HFFc6 (cell line): ENCODE data around the gene NLRP5. TPM values are rescaled to one million over a fixed set of nuclear protein-coding genes. Genes with fewer than 3 reads are reported as not detected.
"Not testable (repeated sequence)": the region's sequence is repeated elsewhere in the genome, so short reads cannot be mapped to it uniquely, and the experiment has no call there.

Source experiments
- DNase-seq: peaks from one replicate; pipeline ENCODE4 v3.0.0-alpha.2; 2018
- H3K27ac Mint-ChIP-seq: 2 replicates; pipeline ENCODE4 v1.8.0; 2020; ENCODE audit warnings: mild to moderate bottlenecking, mixed read lengths
- H3K27me3 Mint-ChIP-seq: 2 replicates; pipeline ENCODE4 v1.8.0; 2021; ENCODE audit warnings: mild to moderate bottlenecking, moderate library complexity, mixed read lengths; ENCODE audit not compliant: insufficient read depth
- H3K36me3 Mint-ChIP-seq: 2 replicates; pipeline ENCODE4 v1.8.0; 2021; ENCODE audit warnings: low read depth, mixed read lengths
- H3K4me1 Mint-ChIP-seq: 2 replicates; pipeline ENCODE4 v1.8.0; 2020; ENCODE audit warnings: low read depth, mixed read lengths
- H3K4me3 Mint-ChIP-seq: 2 replicates; pipeline ENCODE4 v1.8.0; 2020; ENCODE audit warnings: mild to moderate bottlenecking, moderate library complexity, mixed read lengths
- H3K9me3 Mint-ChIP-seq: 2 replicates; pipeline ENCODE4 v1.8.0; 2020; ENCODE audit warnings: mild to moderate bottlenecking, mixed read lengths
- total RNA-seq, 6 experiments: library from RNA; stranded (reverse); fragmentation: NEBNext Ultra II Directional; extraction: Animal tissue kit (Norgen Biotek cat#: 25700); gene quantifications; 2 replicates in 1 of 6; 3 replicates in 5 of 6; pipeline ENCODE4 v1.2.3, GENCODE V29; 2021
- TF ChIP-seq, protein P1 (sequence below): fragments of 200-600 bp; sonication (generic); IDR thresholded peaks from 2 replicates; pipeline ENCODE4 v1.5.0; 2021; ENCODE audit warnings: antibody characterized with exemption, mild to moderate bottlenecking

NLRP5 gene
- total RNA-seq, 6 experiments from 2014 or later, result not detected

DNA sequence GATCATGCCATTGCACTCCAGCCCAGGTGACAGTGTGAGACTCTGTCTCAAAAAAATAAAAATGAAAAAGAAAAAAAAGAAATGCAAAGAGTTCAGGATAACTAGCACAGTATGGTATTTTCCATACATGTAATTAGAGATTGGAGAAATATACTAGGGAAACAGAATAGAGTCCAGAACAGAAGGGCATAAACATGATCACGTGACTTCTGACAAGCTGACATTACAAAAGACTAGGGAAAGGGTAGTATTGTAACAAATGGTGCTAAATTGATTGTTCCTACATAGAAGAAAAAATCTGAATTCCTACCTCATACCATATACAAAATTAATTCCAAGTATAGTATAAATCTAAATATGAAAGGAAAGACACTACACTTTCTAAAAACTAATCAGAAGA lies 1.3 kb upstream of the NLRP5 start:
- no peaks in the 10 kb centered on the region for H3K36me3 Mint-ChIP-seq
- H3K9me3 Mint-ChIP-seq, result peaks cover 54% of the 10 kb centered on the region
- DNase-seq, result no peak
- no peak overlapping the region for H3K4me3 Mint-ChIP-seq
- H3K27ac Mint-ChIP-seq, result no peak overlapping the region
- peaks cover 1% of the 10 kb centered on the region; the same call in 1 of the 2 replicates for H3K27me3 Mint-ChIP-seq
- TF ChIP-seq, protein P1, sequence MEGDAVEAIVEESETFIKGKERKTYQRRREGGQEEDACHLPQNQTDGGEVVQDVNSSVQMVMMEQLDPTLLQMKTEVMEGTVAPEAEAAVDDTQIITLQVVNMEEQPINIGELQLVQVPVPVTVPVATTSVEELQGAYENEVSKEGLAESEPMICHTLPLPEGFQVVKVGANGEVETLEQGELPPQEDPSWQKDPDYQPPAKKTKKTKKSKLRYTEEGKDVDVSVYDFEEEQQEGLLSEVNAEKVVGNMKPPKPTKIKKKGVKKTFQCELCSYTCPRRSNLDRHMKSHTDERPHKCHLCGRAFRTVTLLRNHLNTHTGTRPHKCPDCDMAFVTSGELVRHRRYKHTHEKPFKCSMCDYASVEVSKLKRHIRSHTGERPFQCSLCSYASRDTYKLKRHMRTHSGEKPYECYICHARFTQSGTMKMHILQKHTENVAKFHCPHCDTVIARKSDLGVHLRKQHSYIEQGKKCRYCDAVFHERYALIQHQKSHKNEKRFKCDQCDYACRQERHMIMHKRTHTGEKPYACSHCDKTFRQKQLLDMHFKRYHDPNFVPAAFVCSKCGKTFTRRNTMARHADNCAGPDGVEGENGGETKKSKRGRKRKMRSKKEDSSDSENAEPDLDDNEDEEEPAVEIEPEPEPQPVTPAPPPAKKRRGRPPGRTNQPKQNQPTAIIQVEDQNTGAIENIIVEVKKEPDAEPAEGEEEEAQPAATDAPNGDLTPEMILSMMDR, result no peak
- no peaks in the 10 kb centered on the region for H3K4me1 Mint-ChIP-seq

DNA sequence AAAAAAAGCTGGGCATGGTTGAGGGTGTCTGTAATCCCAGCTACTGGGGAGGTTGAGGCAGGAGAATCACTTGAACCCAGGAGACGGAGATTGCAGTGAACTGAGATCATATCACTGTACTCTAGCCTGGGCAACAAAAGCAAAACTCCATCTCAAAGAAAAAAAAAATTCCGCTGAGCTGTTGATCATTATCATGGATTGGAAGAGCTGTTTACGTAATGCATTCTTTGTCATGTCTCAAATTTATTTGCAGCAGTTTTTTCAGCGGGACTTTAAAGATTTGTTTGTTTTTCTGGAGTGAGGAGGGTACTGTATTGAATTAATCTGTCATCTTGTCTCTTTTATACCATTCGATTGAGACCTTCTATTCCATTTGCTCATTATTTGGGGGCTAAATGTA lies 4.3 kb downstream of the NLRP5 start:
- Mint-ChIP-seq H3K27me3 (peaks cover 1% of the 10 kb centered on the region; the same call in 1 of the 2 replicates), H3K36me3 (peaks cover 4% of the 10 kb centered on the region; the same call in 1 of the 2 replicates), H3K4me1 (no peaks in the 10 kb centered on the region), H3K9me3 (peaks cover 44% of the 10 kb centered on the region), H3K27ac (no peak overlapping the region), H3K4me3 (no peak overlapping the region)
- TF ChIP-seq, protein P1, result no peak
- DNase-seq, result no peak

DNA sequence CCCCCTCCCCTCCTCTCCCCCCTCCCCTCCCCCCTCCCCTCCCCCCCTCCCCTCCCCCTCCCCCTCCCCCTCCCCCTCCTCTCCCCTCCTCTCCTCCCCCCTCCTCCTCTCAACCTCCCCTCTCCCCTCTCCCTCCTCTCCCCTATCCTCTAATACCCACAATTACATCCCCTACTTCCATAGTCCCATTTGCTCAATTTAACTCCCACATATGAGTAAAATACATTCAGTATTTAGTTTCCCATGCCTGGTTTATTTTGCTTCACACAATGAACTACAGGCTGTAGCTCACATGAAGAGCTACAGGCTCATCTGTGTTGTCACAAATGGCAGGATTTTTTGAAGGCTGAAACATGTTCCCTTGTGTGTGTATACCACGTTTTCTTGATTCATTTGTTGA lies 6.9 kb downstream of the NLRP5 start:
- Mint-ChIP-seq H3K36me3 (peaks cover 4% of the 10 kb centered on the region; the same call in 1 of the 2 replicates), H3K9me3 (peaks cover 44% of the 10 kb centered on the region), H3K27ac (no peak overlapping the region), H3K27me3 (no peaks in the 10 kb centered on the region; the same call in 1 of the 2 replicates), H3K4me1 (no peaks in the 10 kb centered on the region), H3K4me3 (no peak overlapping the region)
- no peak for DNase-seq
- TF ChIP-seq, protein P1, result no peak

DNA sequence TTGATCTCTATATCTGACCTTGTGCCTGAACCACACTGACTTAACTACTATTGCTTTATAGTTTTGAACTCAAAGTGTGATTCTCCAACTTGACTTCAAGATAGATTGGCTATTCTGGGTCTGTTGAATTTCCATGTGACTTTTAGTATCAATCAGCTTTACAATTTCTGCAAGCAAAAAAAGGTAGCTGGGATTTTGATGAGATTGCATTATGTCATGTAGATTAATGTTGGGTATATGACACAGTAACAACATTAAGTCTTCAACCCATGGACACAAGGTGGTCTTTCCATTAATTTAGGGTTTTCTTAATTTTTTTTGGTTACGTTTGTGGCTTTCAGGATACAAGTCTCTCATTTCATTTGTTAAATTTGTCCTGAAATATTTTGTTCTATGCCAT lies 28.2 kb downstream of the NLRP5 start:
- H3K27ac Mint-ChIP-seq, result no peak overlapping the region
- no peak for DNase-seq
- TF ChIP-seq, protein P1, result no peak
- no peaks in the 10 kb centered on the region for H3K4me1 Mint-ChIP-seq
- no peaks in the 10 kb centered on the region; the same call in 1 of the 2 replicates for H3K27me3 Mint-ChIP-seq
- H3K36me3 Mint-ChIP-seq, result no peaks in the 10 kb centered on the region
- peaks cover 58% of the 10 kb centered on the region for H3K9me3 Mint-ChIP-seq
- H3K4me3 Mint-ChIP-seq, result no peak overlapping the region

DNA sequence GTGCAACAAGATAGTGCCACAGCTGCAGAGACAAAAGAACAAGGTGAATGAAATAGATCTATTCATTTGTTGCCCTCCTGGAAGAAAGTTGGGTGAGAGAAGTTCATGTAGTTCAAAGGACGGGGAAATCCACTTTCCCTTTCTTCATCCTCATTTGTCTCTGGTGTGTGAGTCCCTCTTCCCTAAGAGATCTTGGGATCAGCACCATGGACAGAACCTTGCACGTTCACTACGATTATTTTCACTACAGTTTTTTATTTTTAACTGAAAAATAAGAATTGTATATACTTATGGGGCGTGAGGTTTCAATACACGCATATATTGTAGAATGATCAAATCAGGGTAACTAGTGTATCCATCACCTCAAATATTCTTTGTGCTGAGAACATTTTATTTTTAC lies 29.2 kb downstream of the NLRP5 start:
- TF ChIP-seq, protein P1, result no peak
- Mint-ChIP-seq H3K27ac (no peak overlapping the region), H3K27me3 (no peaks in the 10 kb centered on the region; the same call in 1 of the 2 replicates), H3K9me3 (peaks cover 49% of the 10 kb centered on the region), H3K4me3 (no peak overlapping the region), H3K36me3 (no peaks in the 10 kb centered on the region), H3K4me1 (no peaks in the 10 kb centered on the region)
- no peak for DNase-seq

DNA sequence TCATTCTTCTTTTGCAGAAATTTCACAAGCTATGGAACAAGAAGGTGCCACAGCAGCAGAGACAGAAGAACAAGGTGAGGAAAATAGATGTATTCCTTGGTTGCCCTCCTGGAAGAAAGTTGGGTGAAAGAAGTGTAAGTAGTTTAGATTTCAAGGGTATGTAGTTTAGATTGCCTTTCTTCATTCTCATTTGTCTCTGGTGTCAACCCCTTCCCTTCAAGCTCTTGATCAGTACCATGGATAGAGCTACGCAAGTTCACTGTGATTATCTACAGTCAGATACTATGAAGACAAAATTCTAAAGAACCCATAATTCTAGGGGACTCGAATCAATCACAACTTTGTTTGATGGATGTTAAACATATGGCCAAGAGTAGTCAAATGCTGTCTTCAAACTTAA lies 32.8 kb downstream of the NLRP5 start:
- H3K27ac Mint-ChIP-seq, H3K4me1 Mint-ChIP-seq, H3K36me3 Mint-ChIP-seq, H3K4me3 Mint-ChIP-seq, DNase-seq, H3K27me3 Mint-ChIP-seq: not testable (repeated sequence)
- peaks cover 55% of the 10 kb centered on the region for H3K9me3 Mint-ChIP-seq

DNA sequence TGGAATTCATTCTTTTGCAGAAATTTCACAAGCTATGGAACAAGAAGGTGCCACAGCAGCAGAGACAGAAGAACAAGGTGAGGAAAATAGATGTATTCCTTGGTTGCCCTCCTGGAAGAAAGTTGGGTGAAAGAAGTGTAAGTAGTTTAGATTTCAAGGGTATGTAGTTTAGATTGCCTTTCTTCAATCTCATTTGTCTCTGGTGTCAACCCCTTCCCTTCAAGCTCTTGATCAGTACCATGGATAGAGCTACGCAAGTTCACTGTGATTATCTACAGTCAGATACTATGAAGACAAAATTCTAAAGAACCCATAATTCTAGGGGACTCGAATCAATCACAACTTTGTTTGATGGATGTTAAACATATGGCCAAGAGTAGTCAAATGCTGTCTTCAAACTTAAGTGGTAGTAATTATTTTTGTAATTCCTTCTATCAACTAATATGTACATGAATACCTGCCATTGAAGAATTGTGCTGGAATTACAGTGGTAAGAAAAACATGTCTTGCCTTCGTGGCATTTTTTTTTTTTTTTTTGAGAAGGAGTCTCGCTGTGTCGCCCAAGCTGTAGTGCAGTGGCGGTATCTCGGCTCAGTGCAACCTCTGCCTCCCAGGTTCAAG lies 33.9 kb downstream of the NLRP5 start:
- not testable (repeated sequence) for H3K27ac Mint-ChIP-seq, H3K36me3 Mint-ChIP-seq, H3K4me3 Mint-ChIP-seq, DNase-seq, H3K27me3 Mint-ChIP-seq, H3K4me1 Mint-ChIP-seq
- H3K9me3 Mint-ChIP-seq, result peaks cover 64% of the 10 kb centered on the region
